Activated T-cell treated with anti-CD3 and anti-CD28 coated beads for 48 hours (primary cell): ENCODE data around the gene SPOCK1.

Source experiments
- DNase-seq: peaks from one replicate; pipeline ENCODE4 v3.0.0-alpha.2; 2020; ENCODE audit warnings: low read depth

Gene SPOCK1

GRCh38 chr5:137218896-137219295 is 280.2 kb downstream of the SPOCK1 start:
- DNase-seq: no peak

GRCh38 chr5:137218471-137218870 is 280.7 kb downstream of the SPOCK1 start:
- no peak for DNase-seq

DNA sequence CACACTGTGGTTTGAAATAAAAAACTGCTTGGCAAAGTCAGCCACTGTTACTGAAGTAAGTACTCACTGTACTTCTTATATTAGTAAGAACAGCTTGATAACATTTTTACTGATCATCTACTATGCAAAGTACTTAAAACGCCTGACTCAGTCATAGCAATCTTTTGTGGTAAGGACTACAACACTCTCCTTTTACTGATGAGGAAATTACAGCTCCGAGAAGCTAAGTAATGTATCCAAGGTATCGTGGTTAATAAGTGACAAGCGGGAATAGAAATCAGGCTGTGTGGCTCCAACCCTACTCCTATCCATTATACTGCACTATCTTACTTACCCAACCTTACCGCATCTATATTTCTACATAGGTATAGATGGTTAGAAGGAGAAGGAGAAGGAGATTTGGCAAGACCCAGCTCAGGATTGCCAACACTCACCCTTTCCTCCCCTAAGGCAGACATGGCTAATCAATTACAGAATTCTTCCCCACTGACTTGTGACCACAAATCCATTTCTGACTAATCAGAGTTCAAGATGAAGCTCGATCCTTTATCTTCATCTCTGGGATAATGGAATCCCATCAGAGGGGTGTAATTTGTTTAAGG is 281.4 kb downstream of the SPOCK1 start:
- DNase-seq: no peak

DNA sequence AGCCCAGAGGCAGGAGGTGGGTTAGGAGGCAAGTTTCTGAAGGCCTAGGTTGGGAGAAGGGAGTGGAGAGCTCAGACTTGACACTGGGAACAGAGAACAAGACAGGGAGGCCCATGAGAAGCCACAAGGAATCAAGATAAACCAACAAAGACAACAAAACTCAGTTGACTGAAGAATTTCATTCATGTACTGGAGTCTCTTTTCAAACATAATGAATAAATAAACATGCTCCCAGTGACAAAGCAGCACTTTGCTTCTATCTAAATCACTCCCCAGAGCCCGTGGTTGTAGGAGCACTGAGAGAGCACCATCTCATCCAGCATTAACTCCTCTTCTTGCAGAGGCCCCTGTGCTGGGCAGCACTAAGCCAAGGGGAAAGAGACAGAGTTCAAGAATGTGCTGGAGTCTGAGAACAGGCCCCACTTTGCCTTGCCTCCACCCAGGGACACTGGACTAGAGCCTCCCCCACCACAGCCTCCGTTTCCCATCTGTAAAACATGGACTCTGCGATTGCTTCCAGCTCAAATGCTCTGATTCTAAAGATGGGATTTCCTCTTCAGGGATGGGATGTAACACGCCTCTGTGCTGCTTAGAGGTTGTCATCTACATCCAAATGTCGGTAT is 282.0 kb downstream of the SPOCK1 start:
- DNase-seq: no peak

GRCh38 chr5:137215780-137216179 is 283.3 kb downstream of the SPOCK1 start:
- no peak for DNase-seq

- DNase-seq: no peak
Observed at GRCh38 chr5:137215261-137215660, 283.9 kb downstream of the SPOCK1 start.

- DNase-seq: no peak
Observed at GRCh38 chr5:137214446-137215189, 284.5 kb downstream of the SPOCK1 start.

DNA sequence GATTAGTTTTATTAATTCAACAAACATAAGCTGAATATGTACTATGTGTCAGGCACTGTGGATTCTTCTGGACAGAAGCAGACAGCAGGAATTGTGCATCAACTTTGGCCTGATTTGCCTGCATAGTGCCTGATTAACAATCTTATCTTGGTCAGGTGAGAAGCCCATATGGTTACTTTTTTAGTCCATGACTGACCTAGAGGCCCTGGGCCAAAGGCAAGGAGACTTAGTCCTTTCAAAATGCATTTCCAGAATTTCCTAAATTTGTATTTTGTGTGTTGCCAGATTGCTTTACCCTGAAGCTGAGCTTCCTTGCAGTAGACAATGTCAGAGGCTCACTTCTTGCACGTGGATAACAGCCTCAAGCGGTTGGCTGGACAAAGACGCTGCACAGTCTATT is 286.7 kb downstream of the SPOCK1 start:
- DNase-seq: no peak

- DNase-seq: no peak
Observed at GRCh38 chr5:137209232-137209809, 289.8 kb downstream of the SPOCK1 start.

GRCh38 chr5:137207023-137207760 is 291.9 kb downstream of the SPOCK1 start:
- no peak for DNase-seq

GRCh38 chr5:137206030-137206715 is 293.0 kb downstream of the SPOCK1 start:
- DNase-seq: no peak

GRCh38 chr5:137205231-137206027 is 293.7 kb downstream of the SPOCK1 start:
- DNase-seq: no peak

DNA sequence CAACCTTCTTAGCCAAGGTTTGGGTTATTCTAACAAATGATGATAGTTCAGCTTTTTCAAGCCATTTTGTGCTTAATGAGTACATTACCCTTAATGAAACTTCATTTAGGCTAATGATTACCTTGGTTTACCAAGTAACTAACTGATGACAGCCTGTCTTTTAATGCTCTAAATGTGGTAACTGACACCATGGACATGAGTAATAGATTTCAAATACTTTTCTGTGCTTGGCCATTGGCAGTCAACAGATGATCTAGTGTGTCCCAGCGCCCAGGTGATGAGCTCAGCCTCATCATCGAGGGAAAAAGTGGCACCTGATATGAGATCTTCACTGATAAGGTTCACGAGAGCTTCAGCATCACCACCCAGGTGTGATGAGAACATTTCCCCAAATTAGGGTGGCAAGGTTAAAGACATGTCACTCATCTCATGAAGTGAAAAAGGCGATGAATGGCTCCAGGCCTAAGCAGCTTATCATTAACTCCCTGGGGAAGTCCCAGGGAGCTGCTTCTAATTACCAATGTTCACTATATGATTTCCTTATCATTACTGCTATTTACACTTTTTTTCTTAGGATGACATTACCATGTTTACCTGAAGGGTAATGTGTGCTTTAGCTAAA is 296.0 kb downstream of the SPOCK1 start:
- no peak for DNase-seq

GRCh38 chr5:137201876-137202275 is 297.2 kb downstream of the SPOCK1 start:
- DNase-seq: no peak

GRCh38 chr5:137200906-137201700 is 298.0 kb downstream of the SPOCK1 start:
- DNase-seq: no peak

DNA sequence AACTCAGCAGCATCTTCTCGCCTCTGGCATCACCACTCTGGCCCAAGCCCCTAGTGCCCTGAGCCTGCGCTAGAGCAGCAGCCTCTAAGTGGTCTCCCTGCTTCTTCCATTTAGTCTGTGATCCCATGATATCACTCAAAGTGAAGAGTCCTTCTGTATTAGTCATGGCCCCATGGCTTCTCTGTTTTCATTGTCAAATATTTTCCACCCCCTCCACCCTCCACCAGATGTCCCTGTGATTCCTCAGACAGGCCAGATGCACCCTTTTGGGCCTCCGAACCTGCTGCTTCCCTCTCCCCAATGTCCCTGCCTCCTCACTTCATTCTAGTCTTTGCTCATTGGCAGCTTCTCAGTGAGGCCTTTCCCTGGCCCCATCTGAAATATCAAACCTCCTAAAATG is 299.2 kb downstream of the SPOCK1 start:
- DNase-seq: no peak

GRCh38 chr5:137199201-137199600 is 299.9 kb downstream of the SPOCK1 start:
- no peak for DNase-seq

GRCh38 chr5:137195483-137195882 is 303.6 kb downstream of the SPOCK1 start:
- DNase-seq: no peak

- DNase-seq: no peak
Observed at GRCh38 chr5:137194300-137194699, 304.8 kb downstream of the SPOCK1 start.
